GM18873 (cell line): ENCODE results near the gene PRR30.
"Not testable (repeated sequence)": the region's sequence is repeated elsewhere in the genome, so short reads cannot be mapped to it uniquely, and the experiment has no call there.

Experiments
- ATAC-seq: cut with Tn5 transposase; IDR thresholded peaks from one replicate; pipeline ENCODE4 v1.9.1; 2021; ENCODE audit warnings: mild to moderate bottlenecking, moderate library complexity, moderate number of reproducible peaks; ENCODE audit not compliant: unreplicated experiment, low FRiP score

Gene PRR30

GRCh38 chr2:27139310-27139709 lies at the start of gene PRR30:
PRR30 (minus strand) TSS chr2:27139410; CDS start chr2:27138329, 1,081 bp downstream.
- ATAC-seq, result no peak

GRCh38 chr2:27186613-27187345 lies 47.6 kb upstream of the PRR30 start:
- ATAC-seq, result no peak

- no peak for ATAC-seq
Measured at GRCh38 chr2:27185331-27186026, 46.3 kb upstream of the PRR30 start.

- ATAC-seq, result no peak
Measured at GRCh38 chr2:27184115-27184514, 44.9 kb upstream of the PRR30 start.

GRCh38 chr2:27182346-27182745 lies 43.1 kb upstream of the PRR30 start:
- no peak for ATAC-seq

- ATAC-seq, result no peak
Measured at GRCh38 chr2:27179344-27180000, 40.3 kb upstream of the PRR30 start.

- ATAC-seq, result no peak
Measured at GRCh38 chr2:27178469-27178868, 39.3 kb upstream of the PRR30 start.

- ATAC-seq, result no peak
Measured at GRCh38 chr2:27177441-27178351, 38.5 kb upstream of the PRR30 start.

- not testable (repeated sequence) for ATAC-seq
Measured at GRCh38 chr2:27175781-27176180, 36.6 kb upstream of the PRR30 start.

- no peak for ATAC-seq
Measured at GRCh38 chr2:27175330-27175729, 36.1 kb upstream of the PRR30 start.

- no peak for ATAC-seq
Measured at GRCh38 chr2:27174638-27175037, 35.4 kb upstream of the PRR30 start.

- ATAC-seq, result no peak
Measured at GRCh38 chr2:27171351-27171848, 32.2 kb upstream of the PRR30 start.

GRCh38 chr2:27170581-27171337 lies 31.5 kb upstream of the PRR30 start:
- no peak for ATAC-seq

- no peak for ATAC-seq
Measured at GRCh38 chr2:27164960-27165763, 26.0 kb upstream of the PRR30 start.

- no peak for ATAC-seq
Measured at GRCh38 chr2:27162151-27163121, 23.2 kb upstream of the PRR30 start.

GRCh38 chr2:27160191-27160590 lies 21.0 kb upstream of the PRR30 start:
- no peak for ATAC-seq

GRCh38 chr2:27159271-27159670 lies 20.1 kb upstream of the PRR30 start:
- ATAC-seq, result no peak

GRCh38 chr2:27158468-27158867 lies 19.3 kb upstream of the PRR30 start:
- no peak for ATAC-seq
